B cell (primary cell): Measurements from ENCODE around the gene NXPH2. TPM values are rescaled to one million over a fixed set of nuclear protein-coding genes. Genes with fewer than 3 reads are reported as not detected.

Experiments
- ATAC-seq: fragments of 200-7000 bp; cut with Tn5 transposase; one replicate; pipeline ENCODE4 v1.10.0; 2021; ENCODE audit warnings: low read depth, mild to moderate bottlenecking, moderate number of reproducible peaks, moderate library complexity
- CTCF ChIA-PET: fragments of 350-600 bp; sonication (Branson Sonifier 250); formaldehyde crosslinking; loops from one replicate; lab custom pipeline; 2021; ENCODE audit warnings: antibody characterized with exemption, inconsistent platforms; lab: Charles Lee
- POLR2A ChIA-PET: fragments of 350-600 bp; sonication (Branson Sonifier 250); formaldehyde crosslinking; loops from one replicate; lab custom pipeline; 2021; ENCODE audit warnings: antibody characterized with exemption; lab: Charles Lee
- DNase-seq: peaks from one replicate; pipeline ENCODE4 v3.0.0; 2013
- H2AFZ ChIP-seq: 2 replicates; pipeline ENCODE4 v1.6.1; 2012; ENCODE audit warnings: mild to moderate bottlenecking, low read depth, low read length; ENCODE audit not compliant: insufficient read depth, poor library complexity, severe bottlenecking
- H3K27ac ChIP-seq, 2 donors: 1 replicate in 1 of 2; 2 replicates in 1 of 2; pipeline ENCODE4 v1.5.1; 2012 to 2013; ENCODE audit warnings: low read length in 2 of 2, mild to moderate bottlenecking in 2 of 2, moderate library complexity in 1 of 2
- H3K27me3 ChIP-seq, 4 experiments: fragments of 200-600 bp in 1 of 4; sonication (generic) in 1 of 4; replicated peaks in 1 of 4; 1 replicate in 2 of 4; 2 replicates in 2 of 4; pipeline versions ENCODE4 v1.6.1 to v1.7.0; 2013 to 2016; ENCODE audit warnings: low read length in 3 of 4, mild to moderate bottlenecking in 2 of 4, mixed read lengths in 1 of 4, moderate library complexity in 1 of 4; ENCODE audit not compliant: insufficient read depth in 4 of 4, control insufficient read depth in 3 of 4; ENCODE audit errors: control extremely low read depth in 1 of 4
- H3K36me3 ChIP-seq, 2 experiments: replicated peaks in 1 of 2; 1 replicate in 1 of 2; 2 replicates in 1 of 2; pipeline versions ENCODE4 v1.6.1 to v1.7.1; 2013; ENCODE audit warnings: low read length in 1 of 2; ENCODE audit not compliant: insufficient read depth in 2 of 2, control insufficient read depth in 1 of 2; ENCODE audit errors: control extremely low read depth in 1 of 2, extremely low read depth in 1 of 2
- H3K4me1 ChIP-seq, 2 donors: fragments of 200-600 bp in 1 of 2; sonication (generic) in 1 of 2; 1 replicate in 1 of 2; 2 replicates in 1 of 2; pipeline versions ENCODE4 v1.5.1 to v1.6.1; 2013 to 2017; ENCODE audit warnings: low read length in 2 of 2; ENCODE audit not compliant: control insufficient read depth in 2 of 2, insufficient read depth in 2 of 2
- H3K4me2 ChIP-seq: replicated peaks from 2 replicates; pipeline ENCODE3; 2012; ENCODE audit warnings: mild to moderate bottlenecking, low read depth, low read length; ENCODE audit not compliant: poor library complexity, severe bottlenecking
- H3K4me3 ChIP-seq, 5 experiments: fragments of 200-600 bp in 1 of 5; sonication (generic) in 1 of 5; 1 replicate in 3 of 5; 2 replicates in 2 of 5; pipeline versions ENCODE4 v1.5.1 to v1.7.0; 2011 to 2016; ENCODE audit warnings: low read length in 4 of 5, mild to moderate bottlenecking in 4 of 5, low read depth in 2 of 5, control low read depth in 1 of 5, moderate library complexity in 1 of 5; ENCODE audit not compliant: insufficient read depth in 1 of 5; ENCODE audit errors: control extremely low read depth in 1 of 5, extremely low read depth in 1 of 5
- H3K79me2 ChIP-seq: fragments of 200-600 bp; sonication (generic); one replicate; pipeline ENCODE4 v1.6.0; 2016; ENCODE audit warnings: low read length; ENCODE audit not compliant: control insufficient read depth, insufficient read depth
- H3K9ac ChIP-seq: fragments of 200-600 bp; sonication (generic); 2 replicates; pipeline ENCODE4 v1.6.1; 2017; ENCODE audit warnings: mild to moderate bottlenecking, low read length, moderate library complexity
- H3K9me3 ChIP-seq, 3 donors: one replicate each; pipeline versions ENCODE4 v1.6.1 to v1.7.1; 2013; ENCODE audit warnings: low read length in 2 of 3; ENCODE audit not compliant: control insufficient read depth in 2 of 3, insufficient read depth in 1 of 3; ENCODE audit errors: control extremely low read depth in 1 of 3
- H4K20me1 ChIP-seq: 2 replicates; pipeline ENCODE4 v1.6.0; 2012; ENCODE audit warnings: mild to moderate bottlenecking, low read length; ENCODE audit not compliant: insufficient read depth, control insufficient read depth, poor library complexity, severe bottlenecking
- H3K27ac Mint-ChIP-seq: one replicate; pipeline ENCODE4 v1.8.0; 2021; ENCODE audit warnings: mixed read lengths
- H3K27me3 Mint-ChIP-seq: one replicate; pipeline ENCODE4 v1.8.0; 2021; ENCODE audit warnings: mixed read lengths
- H3K4me1 Mint-ChIP-seq: one replicate; pipeline ENCODE4 v1.8.0; 2021; ENCODE audit warnings: mixed read lengths
- H3K4me3 Mint-ChIP-seq: one replicate; pipeline ENCODE4 v1.8.0; 2021; ENCODE audit warnings: mixed read lengths
- H3K9me3 Mint-ChIP-seq: one replicate; pipeline ENCODE4 v1.8.0; 2022; ENCODE audit warnings: mixed read lengths; ENCODE audit not compliant: insufficient read depth
- EZH2 ChIP-seq: IDR thresholded peaks from 2 replicates; pipeline ENCODE4 v1.6.1; 2012; ENCODE audit warnings: borderline replicate concordance, low read depth, mild to moderate bottlenecking, moderate library complexity, low read length; ENCODE audit not compliant: insufficient read depth, poor library complexity, severe bottlenecking
- WGBS: methylation state at CpG from one replicate; pipeline ENCODE4 v1.1.5; 2013; ENCODE audit warnings: missing lambda C conversion rate; ENCODE audit not compliant: insufficient coverage; 5-methylcytosine and 5-hydroxymethylcytosine counted together
- intact Hi-C: fragments of 100-400 bp; cut with micrococcal nuclease; formaldehyde crosslinking; loops from one replicate; pipeline ENCODE4 v1.10.0; 2022
- polyA plus RNA-seq: library from polyadenylated mRNA; depleted of rRNA; stranded (reverse); fragments of >200 nt; gene quantifications from 2 replicates; pipeline ENCODE4 v1.2.3, GENCODE V29; 2012
- total RNA-seq, 2 donors: library from RNA; stranded (reverse); fragments of 120-200 nt in 1 of 2; gene quantifications; 1 replicate in 1 of 2; 2 replicates in 1 of 2; pipeline versions ENCODE4 v1.2.3 to v1.2.4, GENCODE V29; 2013 to 2022
- TF ChIP-seq, protein P1 (sequence below): fragments of 200-600 bp; IDR thresholded peaks from one replicate; pipeline ENCODE4 v1.8.0; 2022; ENCODE audit warnings: antibody characterized with exemption, mild to moderate bottlenecking

Gene NXPH2
- total and polyA plus RNA-seq, 2 donors (not counting 1 experiment from before 2014, with no cell fraction given), result not detected

DNA sequence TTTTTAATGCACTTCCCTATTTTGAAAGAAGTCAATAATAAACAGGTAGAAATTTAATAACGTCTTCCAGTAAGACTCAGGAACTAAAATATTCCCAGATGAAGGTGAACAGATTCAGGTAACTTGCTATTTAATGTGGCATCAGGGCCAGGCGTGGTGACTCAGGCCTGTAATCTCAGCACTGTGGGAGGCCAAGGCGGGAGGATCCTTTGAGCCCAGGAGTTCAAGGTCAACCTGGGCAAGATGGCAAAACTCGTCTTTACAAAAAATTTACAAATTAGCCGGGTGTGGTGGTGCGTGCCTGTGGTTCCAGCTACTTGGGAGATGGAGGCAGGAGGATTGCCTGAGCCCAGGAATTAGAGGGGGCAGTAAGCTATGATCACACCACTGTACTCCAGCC is 81.8 kb downstream of the NXPH2 start:
- Histone ChIP-seq H3K4me3 (no peak overlapping the region), H4K20me1 (no peaks in the 10 kb centered on the region), H3K79me2 (no peaks in the 10 kb centered on the region), H3K4me1 (no peaks in the 10 kb centered on the region), H3K9ac (no peak overlapping the region), H3K36me3 (no peaks in the 10 kb centered on the region), H3K4me2 (no peak overlapping the region), H3K9me3 (no peaks in the 10 kb centered on the region), H3K27ac (no peak overlapping the region), H3K27me3 (no peaks in the 10 kb centered on the region), H2AFZ (no peak overlapping the region)
- DNase-seq (no peak), ATAC-seq (no peak)
- WGBS, result 100% methylated on average over 2 of the region's 6 CpGs
- no peaks in the 10 kb centered on the region for H3K9me3 Mint-ChIP-seq
- intact Hi-C loops, result no loop called here
- no peak overlapping the region for H3K4me3 Mint-ChIP-seq
- ChIA-PET CTCF (no interaction called here), POLR2A (no interaction called here)
- H3K27me3 Mint-ChIP-seq, result peaks cover 6% of the 10 kb centered on the region
- TF ChIP-seq, protein P1, sequence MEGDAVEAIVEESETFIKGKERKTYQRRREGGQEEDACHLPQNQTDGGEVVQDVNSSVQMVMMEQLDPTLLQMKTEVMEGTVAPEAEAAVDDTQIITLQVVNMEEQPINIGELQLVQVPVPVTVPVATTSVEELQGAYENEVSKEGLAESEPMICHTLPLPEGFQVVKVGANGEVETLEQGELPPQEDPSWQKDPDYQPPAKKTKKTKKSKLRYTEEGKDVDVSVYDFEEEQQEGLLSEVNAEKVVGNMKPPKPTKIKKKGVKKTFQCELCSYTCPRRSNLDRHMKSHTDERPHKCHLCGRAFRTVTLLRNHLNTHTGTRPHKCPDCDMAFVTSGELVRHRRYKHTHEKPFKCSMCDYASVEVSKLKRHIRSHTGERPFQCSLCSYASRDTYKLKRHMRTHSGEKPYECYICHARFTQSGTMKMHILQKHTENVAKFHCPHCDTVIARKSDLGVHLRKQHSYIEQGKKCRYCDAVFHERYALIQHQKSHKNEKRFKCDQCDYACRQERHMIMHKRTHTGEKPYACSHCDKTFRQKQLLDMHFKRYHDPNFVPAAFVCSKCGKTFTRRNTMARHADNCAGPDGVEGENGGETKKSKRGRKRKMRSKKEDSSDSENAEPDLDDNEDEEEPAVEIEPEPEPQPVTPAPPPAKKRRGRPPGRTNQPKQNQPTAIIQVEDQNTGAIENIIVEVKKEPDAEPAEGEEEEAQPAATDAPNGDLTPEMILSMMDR, result no peak
- no peak for TF ChIP-seq EZH2
- no peak overlapping the region for H3K27ac Mint-ChIP-seq
- no peaks in the 10 kb centered on the region for H3K4me1 Mint-ChIP-seq

DNA sequence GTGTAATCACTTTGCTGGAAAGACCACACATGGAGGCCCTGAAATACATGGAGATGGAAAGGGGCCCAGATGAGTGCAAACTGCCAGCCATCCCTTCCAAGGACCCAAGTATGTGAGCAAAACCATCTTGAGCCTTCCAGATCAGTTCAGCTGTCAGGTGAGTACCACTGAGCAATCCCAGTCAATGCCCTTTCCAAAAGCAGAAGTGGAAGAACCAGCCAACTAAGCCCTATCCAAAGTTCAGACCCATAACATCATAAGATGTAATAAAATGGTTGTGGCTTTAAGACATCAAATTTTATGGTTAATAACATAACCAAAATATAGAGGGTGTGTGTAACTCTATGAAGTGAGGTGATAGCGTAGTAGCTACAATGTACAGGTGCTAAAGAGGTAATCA is 88.5 kb downstream of the NXPH2 start:
- Histone ChIP-seq H3K9me3 (no peaks in the 10 kb centered on the region), H3K9ac (no peak overlapping the region), H3K4me2 (no peak overlapping the region), H3K27ac (no peak overlapping the region), H3K36me3 (no peaks in the 10 kb centered on the region), H3K4me1 (peaks cover 7 to 8% of the 10 kb centered on the region in 2 donors), H3K27me3 (no peaks in the 10 kb centered on the region), H3K4me3 (no peak overlapping the region), H4K20me1 (no peaks in the 10 kb centered on the region), H2AFZ (no peak overlapping the region), H3K79me2 (no peaks in the 10 kb centered on the region)
- H3K4me1 Mint-ChIP-seq, result peaks cover 15% of the 10 kb centered on the region
- H3K9me3 Mint-ChIP-seq, result no peaks in the 10 kb centered on the region
- no peak for DNase-seq
- no peak overlapping the region for H3K4me3 Mint-ChIP-seq
- ChIA-PET POLR2A (no interaction called here), CTCF (no interaction called here)
- no peak for ATAC-seq
- no peak overlapping the region for H3K27ac Mint-ChIP-seq
- TF ChIP-seq EZH2, result no peak
- TF ChIP-seq, protein P1, result no peak
- peaks cover 6% of the 10 kb centered on the region for H3K27me3 Mint-ChIP-seq
- 91% methylated on average over 1 of the region's 1 CpG for WGBS
- intact Hi-C loops, result no loop called here
